ENCODE data around the gene ZNF304.
"Not testable (repeated sequence)": the region's sequence is repeated elsewhere in the genome, so short reads cannot be mapped to it uniquely, and the experiment has no call there.

The ZNF304 gene

GRCh38 chr19:57362997-57363687 is 12.1 kb downstream of the ZNF304 start, which contains the start of the genes TRAPPC2B and ZNF547:
TRAPPC2B (plus strand) TSS chr19:57363551; CDS start chr19:57364834, 1,283 bp downstream.
ZNF547 (plus strand) TSS chr19:57363551; CDS start chr19:57368556, 5,005 bp downstream.
- Histone ChIP-seq H3K9me3 (ENCODE audit: control insufficient read depth, low read depth, low read length) (no peaks in the 10 kb centered on the region), H3K4me3 (ENCODE audit: low read length) (peak within 1 kb of the TSS; percentile 96), H3K9ac (ENCODE audit: low read length) (peak within 1 kb of the TSS; percentile 83), H3K4me1 (ENCODE audit: control insufficient read depth, low read depth, low read length) (peaks cover 9% of the 10 kb centered on the region), H3K27ac (ENCODE audit: low read length) (peak within 1 kb of the TSS; percentile 93), H3K27me3 (ENCODE audit: control insufficient read depth, insufficient read depth, low read length) (no peaks in the 10 kb centered on the region), H3K36me3 (ENCODE audit: control insufficient read depth, low read depth, low read length) (peaks cover 3% of the 10 kb centered on the region)

GRCh38 chr19:57363688-57364181 is 12.7 kb downstream of the ZNF304 start:
- no peaks in the 10 kb centered on the region for H3K36me3 ChIP-seq (ENCODE audit: control insufficient read depth, low read depth, low read length)
- peak overlapping the region; percentile 37 for H3K9ac ChIP-seq (ENCODE audit: low read length)
- peak overlapping the region; percentile 96 for H3K4me3 ChIP-seq (ENCODE audit: low read length)
- no peaks in the 10 kb centered on the region for H3K27me3 ChIP-seq (ENCODE audit: control insufficient read depth, insufficient read depth, low read length)
- H3K4me1 ChIP-seq (ENCODE audit: control insufficient read depth, low read depth, low read length) = peaks cover 9% of the 10 kb centered on the region
- no peak overlapping the region for H3K27ac ChIP-seq (ENCODE audit: low read length)
- no peaks in the 10 kb centered on the region for H3K9me3 ChIP-seq (ENCODE audit: control insufficient read depth, low read depth, low read length)

- H3K27me3 ChIP-seq (ENCODE audit: control insufficient read depth, insufficient read depth, low read length) = no peaks in the 10 kb centered on the region
- no peaks in the 10 kb centered on the region for H3K36me3 ChIP-seq (ENCODE audit: control insufficient read depth, low read depth, low read length)
- peaks cover 9% of the 10 kb centered on the region for H3K4me1 ChIP-seq (ENCODE audit: control insufficient read depth, low read depth, low read length)
- H3K27ac ChIP-seq (ENCODE audit: low read length) = no peak overlapping the region
- no peak overlapping the region for H3K4me3 ChIP-seq (ENCODE audit: low read length)
- H3K9me3 ChIP-seq (ENCODE audit: control insufficient read depth, low read depth, low read length) = no peaks in the 10 kb centered on the region
- H3K9ac ChIP-seq (ENCODE audit: low read length) = no peak overlapping the region
Observed at GRCh38 chr19:57366776-57367175, 15.7 kb downstream of the ZNF304 start.

GRCh38 chr19:57374179-57374578 is 23.1 kb downstream of the ZNF304 start:
- Histone ChIP-seq H3K36me3 (ENCODE audit: control insufficient read depth, low read depth, low read length) (peaks cover 11% of the 10 kb centered on the region), H3K9ac (ENCODE audit: low read length) (no peak overlapping the region), H3K9me3 (ENCODE audit: control insufficient read depth, low read depth, low read length) (peaks cover 16% of the 10 kb centered on the region), H3K27me3 (ENCODE audit: control insufficient read depth, insufficient read depth, low read length) (no peaks in the 10 kb centered on the region), H3K4me1 (ENCODE audit: control insufficient read depth, low read depth, low read length) (no peaks in the 10 kb centered on the region), H3K27ac (ENCODE audit: low read length) (no peak overlapping the region), H3K4me3 (ENCODE audit: low read length) (no peak overlapping the region)

GRCh38 chr19:57374647-57375046 is 23.6 kb downstream of the ZNF304 start:
- not testable (repeated sequence) for H3K27me3 ChIP-seq (ENCODE audit: control insufficient read depth, insufficient read depth, low read length); H3K4me3 ChIP-seq (ENCODE audit: low read length); H3K4me1 ChIP-seq (ENCODE audit: control insufficient read depth, low read depth, low read length); H3K9ac ChIP-seq (ENCODE audit: low read length); H3K27ac ChIP-seq (ENCODE audit: low read length)
- Histone ChIP-seq H3K36me3 (ENCODE audit: control insufficient read depth, low read depth, low read length) (peaks cover 11% of the 10 kb centered on the region), H3K9me3 (ENCODE audit: control insufficient read depth, low read depth, low read length) (peaks cover 16% of the 10 kb centered on the region)

- H3K36me3 ChIP-seq (ENCODE audit: control insufficient read depth, low read depth, low read length) = peaks cover 11% of the 10 kb centered on the region
- H3K27me3 ChIP-seq (ENCODE audit: control insufficient read depth, insufficient read depth, low read length) = no peaks in the 10 kb centered on the region
- no peaks in the 10 kb centered on the region for H3K4me1 ChIP-seq (ENCODE audit: control insufficient read depth, low read depth, low read length)
- H3K9me3 ChIP-seq (ENCODE audit: control insufficient read depth, low read depth, low read length) = peaks cover 16% of the 10 kb centered on the region
- no peak overlapping the region for H3K27ac ChIP-seq (ENCODE audit: low read length)
- H3K9ac ChIP-seq (ENCODE audit: low read length) = no peak overlapping the region
- no peak overlapping the region for H3K4me3 ChIP-seq (ENCODE audit: low read length)
Observed at GRCh38 chr19:57376151-57376550, 25.1 kb downstream of the ZNF304 start.

GRCh38 chr19:57377498-57378146 is 26.6 kb downstream of the ZNF304 start:
- H3K27ac ChIP-seq (ENCODE audit: low read length) = no peak overlapping the region

GRCh38 chr19:57380923-57381322 is 29.9 kb downstream of the ZNF304 start:
- H3K9ac ChIP-seq (ENCODE audit: low read length) = no peak overlapping the region
- H3K27ac ChIP-seq (ENCODE audit: low read length) = no peak overlapping the region
- H3K4me3 ChIP-seq (ENCODE audit: low read length) = no peak overlapping the region
- H3K27me3 ChIP-seq (ENCODE audit: control insufficient read depth, insufficient read depth, low read length) = no peaks in the 10 kb centered on the region
- H3K9me3 ChIP-seq (ENCODE audit: control insufficient read depth, low read depth, low read length) = peaks cover 6% of the 10 kb centered on the region
- no peaks in the 10 kb centered on the region for H3K4me1 ChIP-seq (ENCODE audit: control insufficient read depth, low read depth, low read length)
- H3K36me3 ChIP-seq (ENCODE audit: control insufficient read depth, low read depth, low read length) = peaks cover 8% of the 10 kb centered on the region

More at GRCh38 chr19:57377498-57378146, 26.6 kb downstream of the ZNF304 start:
- no peaks in the 10 kb centered on the region for H3K4me1 ChIP-seq (ENCODE audit: control insufficient read depth, low read depth, low read length)
- H3K4me3 ChIP-seq (ENCODE audit: low read length) = no peak overlapping the region
- no peak overlapping the region for H3K9ac ChIP-seq (ENCODE audit: low read length)
- H3K9me3 ChIP-seq (ENCODE audit: control insufficient read depth, low read depth, low read length) = peaks cover 16% of the 10 kb centered on the region
- no peaks in the 10 kb centered on the region for H3K27me3 ChIP-seq (ENCODE audit: control insufficient read depth, insufficient read depth, low read length)
- H3K36me3 ChIP-seq (ENCODE audit: control insufficient read depth, low read depth, low read length) = peaks cover 8% of the 10 kb centered on the region

- Histone ChIP-seq H3K27ac (ENCODE audit: low read length) (no peak overlapping the region), H3K4me1 (ENCODE audit: control insufficient read depth, low read depth, low read length) (no peaks in the 10 kb centered on the region), H3K27me3 (ENCODE audit: control insufficient read depth, insufficient read depth, low read length) (peaks cover 8% of the 10 kb centered on the region), H3K9me3 (ENCODE audit: control insufficient read depth, low read depth, low read length) (no peaks in the 10 kb centered on the region), H3K9ac (ENCODE audit: low read length) (no peak overlapping the region), H3K36me3 (ENCODE audit: control insufficient read depth, low read depth, low read length) (peaks cover 2% of the 10 kb centered on the region), H3K4me3 (ENCODE audit: low read length) (no peak overlapping the region)
Observed at GRCh38 chr19:57382806-57383488, 31.9 kb downstream of the ZNF304 start.

- H3K9me3 ChIP-seq (ENCODE audit: control insufficient read depth, low read depth, low read length) = no peaks in the 10 kb centered on the region
- H3K27ac ChIP-seq (ENCODE audit: low read length) = peak overlapping the region; percentile 89
- H3K4me3 ChIP-seq (ENCODE audit: low read length) = peak overlapping the region; percentile 88
- H3K4me1 ChIP-seq (ENCODE audit: control insufficient read depth, low read depth, low read length) = peaks cover 4% of the 10 kb centered on the region
- H3K27me3 ChIP-seq (ENCODE audit: control insufficient read depth, insufficient read depth, low read length) = peaks cover 8% of the 10 kb centered on the region
- H3K9ac ChIP-seq (ENCODE audit: low read length) = peak overlapping the region; percentile 33
- no peaks in the 10 kb centered on the region for H3K36me3 ChIP-seq (ENCODE audit: control insufficient read depth, low read depth, low read length)
Observed at GRCh38 chr19:57389194-57389729, 38.2 kb downstream of the ZNF304 start.
